HepG2 (cell line): Measurements from ENCODE around the gene TTN. TPM values are rescaled to one million over a fixed set of nuclear protein-coding genes. Genes with fewer than 3 reads are reported as not detected.

Experiments
- ATAC-seq: fragments of 200-7000 bp; cut with Tn5 transposase; 3 replicates; pipeline ENCODE4 v1.9.1; 2020; ENCODE audit warnings: mild to moderate bottlenecking, moderate library complexity
- BruUV-seq: library from RNA; stranded (reverse); fragments of 400-500 nt; replicated peaks from 2 replicates; lab custom pipeline; 2021; lab: Mats Ljungman, UMichigan
- CTCF ChIA-PET: fragments of 300-600 bp; formaldehyde crosslinking; extraction: SDS; loops from one replicate; lab custom pipeline; 2021; ENCODE audit warnings: low total read pairs, inconsistent platforms, low intra/inter-chr PET ratio; lab: Yijun Ruan, JAX
- POLR2A ChIA-PET: fragments of 350-600 bp; sonication (Branson Sonifier 250); formaldehyde crosslinking; loops from one replicate; lab custom pipeline; 2020; ENCODE audit warnings: antibody characterized with exemption, inconsistent platforms; lab: Yijun Ruan, JAX
- DNase-seq: peaks from one replicate; pipeline ENCODE4 v3.0.0-alpha.2; 2015; ENCODE audit warnings: low spot score
- FAIRE-seq: peaks from 3 replicates; lab custom pipeline; 2011; peaks lifted over from hg19 to GRCh38; lab: Jason Lieb, UNC
- H2AFZ ChIP-seq: one replicate; pipeline ENCODE4 v1.6.1; 2011; ENCODE audit warnings: low read length, inconsistent platforms
- H3K27ac ChIP-seq: fragments of 300-600 bp; 3 replicates; pipeline ENCODE4 v1.8.0; 2011; ENCODE audit warnings: mixed run types, mild to moderate bottlenecking, mixed read lengths, low read length, inconsistent platforms; ENCODE audit not compliant: insufficient read depth; ENCODE audit errors: extremely low read length
- H3K27me3 ChIP-seq, 2 experiments: fragments of 200-600 bp in 1 of 2; 2 replicates in 1 of 2; 3 replicates in 1 of 2; pipeline versions ENCODE4 v1.6.0 to v1.8.0; 2011; ENCODE audit warnings: low read length in 2 of 2, mild to moderate bottlenecking in 2 of 2, moderate library complexity in 2 of 2, inconsistent platforms in 1 of 2; ENCODE audit not compliant: insufficient read depth in 2 of 2, control insufficient read depth in 1 of 2
- H3K36me3 ChIP-seq, 2 experiments: fragments of 200-600 bp in 1 of 2; replicated peaks in 1 of 2; 2 replicates in 1 of 2; 3 replicates in 1 of 2; pipeline versions ENCODE4 v1.5.1 to v1.8.0; 2011; ENCODE audit warnings: low read length in 2 of 2, inconsistent platforms in 1 of 2; ENCODE audit not compliant: insufficient read depth in 2 of 2, control insufficient read depth in 1 of 2
- H3K4me1 ChIP-seq: 2 replicates; pipeline ENCODE4 v1.5.1; 2012; ENCODE audit warnings: low read length, inconsistent platforms; ENCODE audit not compliant: insufficient read depth
- H3K4me2 ChIP-seq: 2 replicates; pipeline ENCODE4 v1.6.0; 2011; ENCODE audit warnings: low read depth, low read length, inconsistent platforms
- H3K4me3 ChIP-seq, 3 experiments: fragments of 200-600 bp in 1 of 3; sonication (generic), shearing (Covaris generic) in 1 of 3; replicated peaks in 1 of 3; 2 replicates each; pipeline ENCODE4 v1.5.1; 2011 to 2016; ENCODE audit warnings: low read length in 3 of 3, inconsistent platforms in 2 of 3, low read depth in 2 of 3, mild to moderate bottlenecking in 2 of 3, control low read depth in 1 of 3, mixed read lengths in 1 of 3; ENCODE audit not compliant: insufficient read depth in 1 of 3
- H3K79me2 ChIP-seq: one replicate; pipeline ENCODE4 v1.6.1; 2011; ENCODE audit warnings: low read length, inconsistent platforms; ENCODE audit not compliant: insufficient read depth
- H3K9ac ChIP-seq: 2 replicates; pipeline ENCODE4 v1.6.0; 2011; ENCODE audit warnings: mild to moderate bottlenecking, low read depth, low read length, inconsistent platforms; ENCODE audit not compliant: insufficient read depth
- H3K9me3 ChIP-seq: 2 replicates; pipeline ENCODE4 v1.5.1; 2012; ENCODE audit warnings: mild to moderate bottlenecking, low read length
- H4K20me1 ChIP-seq: 2 replicates; pipeline ENCODE4 v1.6.0; 2011; ENCODE audit warnings: inconsistent platforms, mild to moderate bottlenecking, low read length, moderate library complexity; ENCODE audit not compliant: insufficient read depth
- AFF4 ChIP-seq: sonication (generic); formaldehyde crosslinking; IDR thresholded peaks from 2 replicates; pipeline ENCODE4 v1.4.0; 2020; ENCODE audit warnings: missing genetic modification reagents
- AHR ChIP-seq: IDR thresholded peaks from 2 replicates; pipeline ENCODE4 v1.6.1; 2018; ENCODE audit warnings: missing genetic modification reagents, missing compliant biosample characterization
- SRF ChIP-seq: IDR thresholded peaks from 2 replicates; pipeline ENCODE4 v1.6.1; 2011; ENCODE audit warnings: mild to moderate bottlenecking, low read depth, low read length, moderate library complexity
- U2AF2 ChIP-seq: fragments of 200-400 bp; formaldehyde crosslinking; IDR thresholded peaks from 2 replicates; pipeline ENCODE4 v1.6.1; 2017; ENCODE audit warnings: low read depth, mild to moderate bottlenecking, low read length
- ZBTB39 ChIP-seq: sonication (generic); formaldehyde crosslinking; IDR thresholded peaks from 2 replicates; pipeline ENCODE4 v1.5.0; 2020; ENCODE audit warnings: missing genetic modification reagents
- WGBS: methylation state at CpG from one replicate; pipeline ENCODE4 v1.1.6; 2017; ENCODE audit warnings: low lambda C conversion rate; 5-methylcytosine and 5-hydroxymethylcytosine counted together
- in situ Hi-C: cut with HindIII; loops from 2 replicates; pipeline ENCODE4 v1.10.0; 2017; ENCODE audit warnings: low pct_unique_long_range_greater_than_20kb; ENCODE audit not compliant: extremely low pct_ligation_motif_present
- intact Hi-C: fragments of 100-400 bp; cut with micrococcal nuclease; formaldehyde crosslinking; loops from one replicate; pipeline ENCODE4 v1.10.0; 2022; ENCODE audit not compliant: unreplicated experiment
- polyA plus RNA-seq, 8 experiments: library from polyadenylated mRNA; depleted of rRNA in 3 of 8; stranded (reverse) in 7 of 8; unstranded in 1 of 8; fragments of >200 nt; fragmentation: Illumina TruSeq in 4 of 8; extraction: Trizol in 4 of 8; gene quantifications; 2 replicates each; pipeline versions ENCODE4 v1.2.1 to v1.2.3, GENCODE V29; 2011 to 2016; ENCODE audit warnings: low read depth in 4 of 8, missing spikeins in 1 of 8, mixed read lengths in 1 of 8; ENCODE audit not compliant: insufficient read depth in 1 of 8
- total RNA-seq, 5 experiments: library from RNA; depleted of rRNA; stranded (reverse); fragments of >200 nt; fragmentation: Illumina TruSeq; extraction: Trizol; gene quantifications; 2 replicates each; pipeline ENCODE4 v1.2.3, GENCODE V29; 2016; ENCODE audit warnings: low read depth in 1 of 5

TTN gene
- total and polyA plus RNA-seq, 2 of the 13 experiments (the other 11 are each of a cell fraction or from before 2014, with no cell fraction given) = under 0.01 TPM

GRCh38 chr2:178836807-178837206 lies 29.6 kb upstream of the TTN start:
- no peaks in the 10 kb centered on the region; a peak in 1 of 5 replicates for H3K27me3 ChIP-seq
- intact Hi-C loops (no loop called here), in situ Hi-C loops (no loop called here)
- H3K4me1 ChIP-seq = no peaks in the 10 kb centered on the region
- FAIRE-seq (no peak), DNase-seq (no peak), ATAC-seq (no peak)
- H3K4me2 ChIP-seq = no peak overlapping the region
- TF ChIP-seq ZBTB39 (CRISPR knock-in tag) (no peak), AFF4 (CRISPR knock-in tag) (no peak), SRF (no peak), AHR (CRISPR knock-in tag) (no peak), U2AF2 (no peak)
- no TSS peak for BruUV-seq
- no peaks in the 10 kb centered on the region for H3K9me3 ChIP-seq
- H2AFZ ChIP-seq = no peak overlapping the region
- no peak overlapping the region for H3K4me3 ChIP-seq
- H3K36me3 ChIP-seq = no peaks in the 10 kb centered on the region
- 0% methylated on average over 4 of the region's 4 CpGs for WGBS
- H3K9ac ChIP-seq = no peak overlapping the region
- H3K79me2 ChIP-seq = no peaks in the 10 kb centered on the region
- H4K20me1 ChIP-seq = no peaks in the 10 kb centered on the region
- H3K27ac ChIP-seq = no peak overlapping the region
- POLR2A ChIA-PET = no interaction called here
- CTCF ChIA-PET = no interaction called here
